SK-N-SH treated with all-trans-retinoic acid at 6 μM for 48 hours (cell line): Measurements from ENCODE around the gene CYBA.

Experiments
- ATAC-seq: fragments of 200-7000 bp; cut with Tn5 transposase; 3 replicates; pipeline ENCODE4 v1.9.1; 2020; ENCODE audit warnings: mild to moderate bottlenecking, moderate library complexity
- ARNTL ChIP-seq: fragments of 450-650 bp; formaldehyde crosslinking; IDR thresholded peaks from 2 replicates; pipeline ENCODE4 v1.5.0; 2020; ENCODE audit warnings: low read depth, mild to moderate bottlenecking, moderate library complexity, borderline replicate concordance
- BACH2 ChIP-seq: fragments of 250-450 bp; sonication (Bioruptor Pico); IDR thresholded peaks from 2 replicates; pipeline ENCODE4 v1.9.0; 2021; ENCODE audit warnings: mild to moderate bottlenecking, borderline replicate concordance
- CSDC2 ChIP-seq: fragments of 250-450 bp; sonication (Bioruptor Pico); IDR thresholded peaks from 2 replicates; pipeline ENCODE4 v1.5.0; 2020; ENCODE audit warnings: mild to moderate bottlenecking, moderate library complexity
- GLIS3 ChIP-seq: fragments of 250-450 bp; sonication (Bioruptor Pico); IDR thresholded peaks from 2 replicates; pipeline ENCODE4 v1.5.0; 2020; ENCODE audit warnings: mild to moderate bottlenecking, moderate library complexity
- ISL1 ChIP-seq: fragments of 250-450 bp; sonication (Bioruptor Pico); IDR thresholded peaks from 2 replicates; pipeline ENCODE4 v2.1.2; 2022; ENCODE audit warnings: mild to moderate bottlenecking, moderate library complexity
- PPARA ChIP-seq: fragments of 250-450 bp; sonication (Bioruptor Pico); IDR thresholded peaks from 2 replicates; pipeline ENCODE4 v1.5.0; 2020; ENCODE audit warnings: mild to moderate bottlenecking, borderline replicate concordance
- RARB ChIP-seq: fragments of 250-450 bp; sonication (Bioruptor Pico); IDR thresholded peaks from 2 replicates; pipeline ENCODE4 v1.8.0; 2021; ENCODE audit warnings: mild to moderate bottlenecking, moderate library complexity
- SNAI2 ChIP-seq: fragments of 250-450 bp; sonication (Bioruptor Pico); IDR thresholded peaks from 2 replicates; pipeline ENCODE4 v1.5.0; 2020; ENCODE audit warnings: mild to moderate bottlenecking, moderate library complexity
- TCF4 ChIP-seq: fragments of 250-450 bp; sonication (Bioruptor Pico); IDR thresholded peaks from 2 replicates; pipeline ENCODE4 v1.8.0; 2021; ENCODE audit warnings: mild to moderate bottlenecking, moderate library complexity, borderline replicate concordance
- TOX ChIP-seq: fragments of 250-450 bp; sonication (Bioruptor Pico); IDR thresholded peaks from 2 replicates; pipeline ENCODE4 v1.8.0; 2021; ENCODE audit warnings: mild to moderate bottlenecking, moderate library complexity, borderline replicate concordance
- ZC3H10 ChIP-seq: fragments of 250-450 bp; sonication (Bioruptor Pico); IDR thresholded peaks from 2 replicates; pipeline ENCODE4 v1.5.1; 2021; ENCODE audit warnings: mild to moderate bottlenecking, moderate library complexity
- ZFP3 ChIP-seq: fragments of 250-450 bp; sonication (Bioruptor Pico); IDR thresholded peaks from 2 replicates; pipeline ENCODE4 v1.5.0; 2020; ENCODE audit warnings: mild to moderate bottlenecking, moderate library complexity
- ZNF565 ChIP-seq: fragments of 450-650 bp; formaldehyde crosslinking; conservative IDR thresholded peaks from 2 replicates; pipeline ENCODE4 v1.5.0; 2020; ENCODE audit warnings: low read depth, mild to moderate bottlenecking, moderate library complexity
- ZNF70 ChIP-seq: fragments of 450-650 bp; formaldehyde crosslinking; IDR thresholded peaks from 2 replicates; pipeline ENCODE4 v1.5.0; 2020; ENCODE audit warnings: mild to moderate bottlenecking, moderate library complexity
- ZNF8 ChIP-seq: fragments of 450-650 bp; formaldehyde crosslinking; IDR thresholded peaks from 2 replicates; pipeline ENCODE4 v1.5.0; 2020; ENCODE audit warnings: mild to moderate bottlenecking, moderate library complexity
- TF ChIP-seq, protein P1 (sequence below): fragments of 250-450 bp; sonication (Bioruptor Pico); IDR thresholded peaks from 2 replicates; pipeline ENCODE4 v1.5.1; 2020; ENCODE audit warnings: low read depth, mild to moderate bottlenecking, moderate library complexity
- TF ChIP-seq, protein P2 (sequence below): fragments of 250-450 bp; sonication (Bioruptor Pico); IDR thresholded peaks from 2 replicates; pipeline ENCODE4 v1.8.0; 2020; ENCODE audit warnings: mild to moderate bottlenecking, moderate library complexity, borderline replicate concordance
- TF ChIP-seq, protein P3 (sequence below): fragments of 250-450 bp; sonication (Bioruptor Pico); IDR thresholded peaks from 2 replicates; pipeline ENCODE4 v1.5.1; 2021; ENCODE audit warnings: mild to moderate bottlenecking, moderate library complexity
- TF ChIP-seq, protein P4 (sequence below): fragments of 250-450 bp; sonication (Bioruptor Pico); IDR thresholded peaks from 2 replicates; pipeline ENCODE4 v1.8.0; 2021; ENCODE audit warnings: low read depth, mild to moderate bottlenecking, moderate library complexity, borderline replicate concordance
- TF ChIP-seq, protein P5 (sequence below): fragments of 250-450 bp; sonication (Bioruptor Pico); IDR thresholded peaks from 2 replicates; pipeline ENCODE4 v1.5.0; 2020; ENCODE audit warnings: mild to moderate bottlenecking, moderate library complexity

CYBA gene

DNA sequence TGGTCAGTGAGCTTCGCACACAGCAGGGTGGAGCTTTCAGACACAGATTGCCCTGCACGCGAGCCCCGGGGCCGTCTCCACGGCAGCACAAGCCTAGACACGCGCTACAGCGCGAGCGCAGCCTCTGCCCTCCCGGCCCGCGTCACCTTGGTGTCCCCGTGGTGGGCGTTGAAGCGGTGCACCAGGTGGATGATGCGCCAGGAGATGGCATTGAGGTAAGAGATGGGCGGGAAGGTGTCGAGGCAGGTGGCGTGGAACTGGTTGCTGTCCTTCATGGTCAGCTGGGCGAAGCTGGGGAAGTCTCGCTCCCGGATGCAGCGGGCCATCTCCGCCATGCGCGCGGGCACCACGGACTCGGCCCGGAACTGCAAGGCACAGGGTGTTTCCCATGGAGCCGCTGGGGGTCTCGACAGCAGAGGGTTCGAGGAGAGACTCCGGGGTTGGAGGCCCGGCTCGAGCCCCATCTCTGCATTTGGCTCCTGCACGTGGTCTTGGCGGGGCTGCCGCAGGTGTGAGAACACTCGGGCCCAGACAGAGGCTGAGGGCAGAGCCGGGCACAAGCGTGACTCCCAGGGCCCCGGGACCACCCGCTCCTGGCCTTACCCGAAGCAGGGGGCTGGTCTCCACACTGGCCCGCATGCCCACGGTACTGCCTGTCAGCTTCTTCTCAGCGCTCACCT lies 4.3 kb upstream of the CYBA start:
- TF ChIP-seq, protein P1, sequence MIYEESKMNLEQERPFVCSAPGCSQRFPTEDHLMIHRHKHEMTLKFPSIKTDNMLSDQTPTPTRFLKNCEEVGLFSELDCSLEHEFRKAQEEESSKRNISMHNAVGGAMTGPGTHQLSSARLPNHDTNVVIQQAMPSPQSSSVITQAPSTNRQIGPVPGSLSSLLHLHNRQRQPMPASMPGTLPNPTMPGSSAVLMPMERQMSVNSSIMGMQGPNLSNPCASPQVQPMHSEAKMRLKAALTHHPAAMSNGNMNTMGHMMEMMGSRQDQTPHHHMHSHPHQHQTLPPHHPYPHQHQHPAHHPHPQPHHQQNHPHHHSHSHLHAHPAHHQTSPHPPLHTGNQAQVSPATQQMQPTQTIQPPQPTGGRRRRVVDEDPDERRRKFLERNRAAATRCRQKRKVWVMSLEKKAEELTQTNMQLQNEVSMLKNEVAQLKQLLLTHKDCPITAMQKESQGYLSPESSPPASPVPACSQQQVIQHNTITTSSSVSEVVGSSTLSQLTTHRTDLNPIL (CRISPR knock-in tag): no peak
- TF ChIP-seq BACH2 (CRISPR knock-in tag) (no peak), PPARA (CRISPR knock-in tag) (no peak), ZNF565 (CRISPR knock-in tag) (no peak), ZC3H10 (CRISPR knock-in tag) (no peak), ZNF70 (CRISPR knock-in tag) (no peak), ZFP3 (CRISPR knock-in tag) (no peak), GLIS3 (CRISPR knock-in tag) (no peak), TCF4 (CRISPR knock-in tag) (no peak), ISL1 (no peak), RARB (CRISPR knock-in tag) (no peak), ZNF8 (CRISPR knock-in tag) (no peak), SNAI2 (no peak), TOX (CRISPR knock-in tag) (no peak), ARNTL (no peak)
- TF ChIP-seq, protein P2, sequence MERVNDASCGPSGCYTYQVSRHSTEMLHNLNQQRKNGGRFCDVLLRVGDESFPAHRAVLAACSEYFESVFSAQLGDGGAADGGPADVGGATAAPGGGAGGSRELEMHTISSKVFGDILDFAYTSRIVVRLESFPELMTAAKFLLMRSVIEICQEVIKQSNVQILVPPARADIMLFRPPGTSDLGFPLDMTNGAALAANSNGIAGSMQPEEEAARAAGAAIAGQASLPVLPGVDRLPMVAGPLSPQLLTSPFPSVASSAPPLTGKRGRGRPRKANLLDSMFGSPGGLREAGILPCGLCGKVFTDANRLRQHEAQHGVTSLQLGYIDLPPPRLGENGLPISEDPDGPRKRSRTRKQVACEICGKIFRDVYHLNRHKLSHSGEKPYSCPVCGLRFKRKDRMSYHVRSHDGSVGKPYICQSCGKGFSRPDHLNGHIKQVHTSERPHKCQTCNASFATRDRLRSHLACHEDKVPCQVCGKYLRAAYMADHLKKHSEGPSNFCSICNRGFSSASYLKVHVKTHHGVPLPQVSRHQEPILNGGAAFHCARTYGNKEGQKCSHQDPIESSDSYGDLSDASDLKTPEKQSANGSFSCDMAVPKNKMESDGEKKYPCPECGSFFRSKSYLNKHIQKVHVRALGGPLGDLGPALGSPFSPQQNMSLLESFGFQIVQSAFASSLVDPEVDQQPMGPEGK (CRISPR knock-in tag): no peak
- TF ChIP-seq, protein P3, sequence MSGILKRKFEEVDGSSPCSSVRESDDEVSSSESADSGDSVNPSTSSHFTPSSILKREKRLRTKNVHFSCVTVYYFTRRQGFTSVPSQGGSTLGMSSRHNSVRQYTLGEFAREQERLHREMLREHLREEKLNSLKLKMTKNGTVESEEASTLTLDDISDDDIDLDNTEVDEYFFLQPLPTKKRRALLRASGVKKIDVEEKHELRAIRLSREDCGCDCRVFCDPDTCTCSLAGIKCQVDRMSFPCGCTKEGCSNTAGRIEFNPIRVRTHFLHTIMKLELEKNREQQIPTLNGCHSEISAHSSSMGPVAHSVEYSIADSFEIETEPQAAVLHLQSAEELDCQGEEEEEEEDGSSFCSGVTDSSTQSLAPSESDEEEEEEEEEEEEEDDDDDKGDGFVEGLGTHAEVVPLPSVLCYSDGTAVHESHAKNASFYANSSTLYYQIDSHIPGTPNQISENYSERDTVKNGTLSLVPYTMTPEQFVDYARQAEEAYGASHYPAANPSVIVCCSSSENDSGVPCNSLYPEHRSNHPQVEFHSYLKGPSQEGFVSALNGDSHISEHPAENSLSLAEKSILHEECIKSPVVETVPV (CRISPR knock-in tag): no peak
- TF ChIP-seq, protein P4, sequence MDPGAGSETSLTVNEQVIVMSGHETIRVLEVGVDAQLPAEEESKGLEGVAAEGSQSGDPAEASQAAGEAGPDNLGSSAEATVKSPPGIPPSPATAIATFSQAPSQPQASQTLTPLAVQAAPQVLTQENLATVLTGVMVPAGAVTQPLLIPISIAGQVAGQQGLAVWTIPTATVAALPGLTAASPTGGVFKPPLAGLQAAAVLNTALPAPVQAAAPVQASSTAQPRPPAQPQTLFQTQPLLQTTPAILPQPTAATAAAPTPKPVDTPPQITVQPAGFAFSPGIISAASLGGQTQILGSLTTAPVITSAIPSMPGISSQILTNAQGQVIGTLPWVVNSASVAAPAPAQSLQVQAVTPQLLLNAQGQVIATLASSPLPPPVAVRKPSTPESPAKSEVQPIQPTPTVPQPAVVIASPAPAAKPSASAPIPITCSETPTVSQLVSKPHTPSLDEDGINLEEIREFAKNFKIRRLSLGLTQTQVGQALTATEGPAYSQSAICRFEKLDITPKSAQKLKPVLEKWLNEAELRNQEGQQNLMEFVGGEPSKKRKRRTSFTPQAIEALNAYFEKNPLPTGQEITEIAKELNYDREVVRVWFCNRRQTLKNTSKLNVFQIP (CRISPR knock-in tag): no peak
- TF ChIP-seq, protein P5, sequence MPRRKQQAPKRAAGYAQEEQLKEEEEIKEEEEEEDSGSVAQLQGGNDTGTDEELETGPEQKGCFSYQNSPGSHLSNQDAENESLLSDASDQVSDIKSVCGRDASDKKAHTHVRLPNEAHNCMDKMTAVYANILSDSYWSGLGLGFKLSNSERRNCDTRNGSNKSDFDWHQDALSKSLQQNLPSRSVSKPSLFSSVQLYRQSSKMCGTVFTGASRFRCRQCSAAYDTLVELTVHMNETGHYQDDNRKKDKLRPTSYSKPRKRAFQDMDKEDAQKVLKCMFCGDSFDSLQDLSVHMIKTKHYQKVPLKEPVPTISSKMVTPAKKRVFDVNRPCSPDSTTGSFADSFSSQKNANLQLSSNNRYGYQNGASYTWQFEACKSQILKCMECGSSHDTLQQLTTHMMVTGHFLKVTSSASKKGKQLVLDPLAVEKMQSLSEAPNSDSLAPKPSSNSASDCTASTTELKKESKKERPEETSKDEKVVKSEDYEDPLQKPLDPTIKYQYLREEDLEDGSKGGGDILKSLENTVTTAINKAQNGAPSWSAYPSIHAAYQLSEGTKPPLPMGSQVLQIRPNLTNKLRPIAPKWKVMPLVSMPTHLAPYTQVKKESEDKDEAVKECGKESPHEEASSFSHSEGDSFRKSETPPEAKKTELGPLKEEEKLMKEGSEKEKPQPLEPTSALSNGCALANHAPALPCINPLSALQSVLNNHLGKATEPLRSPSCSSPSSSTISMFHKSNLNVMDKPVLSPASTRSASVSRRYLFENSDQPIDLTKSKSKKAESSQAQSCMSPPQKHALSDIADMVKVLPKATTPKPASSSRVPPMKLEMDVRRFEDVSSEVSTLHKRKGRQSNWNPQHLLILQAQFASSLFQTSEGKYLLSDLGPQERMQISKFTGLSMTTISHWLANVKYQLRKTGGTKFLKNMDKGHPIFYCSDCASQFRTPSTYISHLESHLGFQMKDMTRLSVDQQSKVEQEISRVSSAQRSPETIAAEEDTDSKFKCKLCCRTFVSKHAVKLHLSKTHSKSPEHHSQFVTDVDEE: no peak
- TF ChIP-seq, all 23 proteins: peak for 0
- no peak for ATAC-seq

DNA sequence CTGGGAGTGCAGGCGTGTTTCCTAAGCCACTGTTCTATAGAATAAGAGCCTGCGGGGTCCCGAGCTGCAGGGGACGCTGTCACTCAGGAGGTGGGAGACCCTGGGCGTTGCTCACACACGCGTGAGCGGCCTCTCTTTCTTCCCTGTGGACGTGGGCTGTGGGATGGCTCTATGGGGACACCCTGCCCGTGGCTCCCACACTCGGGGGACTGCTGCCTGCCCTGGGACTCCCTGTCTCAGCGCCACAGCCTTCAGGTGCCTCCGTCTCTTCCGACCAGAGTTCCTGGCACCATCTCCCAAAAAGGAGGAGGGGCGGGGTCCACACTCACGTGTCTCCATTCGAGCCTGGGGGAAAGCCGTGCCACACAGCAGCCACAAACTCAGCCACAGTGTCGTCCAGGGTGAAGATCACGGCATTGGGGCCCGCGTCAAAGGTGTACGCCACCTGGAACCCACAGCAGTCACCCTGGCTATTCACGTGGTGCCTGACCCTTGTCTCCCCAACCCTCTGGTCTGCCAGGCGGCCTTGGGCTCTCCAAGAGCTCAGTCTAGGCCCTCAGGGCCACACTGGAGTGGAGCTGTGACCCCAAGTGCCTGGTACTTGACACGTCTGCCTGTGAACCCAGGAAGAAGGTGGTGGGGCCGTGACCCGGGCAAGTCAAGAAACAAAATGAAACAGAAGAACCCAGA lies 3.7 kb upstream of the CYBA start:
- no peak for ATAC-seq
- no peak for TF ChIP-seq ZNF70 (CRISPR knock-in tag)
- no peak for TF ChIP-seq PPARA (CRISPR knock-in tag)
- TF ChIP-seq ZNF8 (CRISPR knock-in tag): no peak
- no peak for TF ChIP-seq ZFP3 (CRISPR knock-in tag)
- TF ChIP-seq TCF4 (CRISPR knock-in tag): no peak
- TF ChIP-seq ISL1: no peak
- no peak for TF ChIP-seq CSDC2 (CRISPR knock-in tag)
- no peak for TF ChIP-seq SNAI2
- TF ChIP-seq ZC3H10 (CRISPR knock-in tag): no peak
- TF ChIP-seq, protein P5: no peak
- no peak for TF ChIP-seq TOX (CRISPR knock-in tag)
- TF ChIP-seq, protein P2 (CRISPR knock-in tag): no peak
- no peak for TF ChIP-seq ARNTL
- no peak for TF ChIP-seq ZNF565 (CRISPR knock-in tag)
- TF ChIP-seq, protein P4 (CRISPR knock-in tag): no peak
